IMR-90 (cell line): ENCODE measurements around the gene NUFIP2. TPM values are rescaled to one million over a fixed set of nuclear protein-coding genes. Genes with fewer than 3 reads are reported as not detected.

ENCODE experiments used
- ATAC-seq: fragments of 200-7000 bp; cut with Tn5 transposase; 2 replicates; pipeline ENCODE4 v1.9.1; 2020; ENCODE audit warnings: low read depth, mild to moderate bottlenecking, moderate library complexity
- BruUV-seq: library from RNA; stranded (reverse); fragments of 400-500 nt; replicated peaks from 2 replicates; lab custom pipeline; 2021; lab: Mats Ljungman, UMichigan
- CTCF ChIA-PET: fragments of 300-600 bp; formaldehyde crosslinking; extraction: SDS; loops from one replicate; lab custom pipeline; 2021; ENCODE audit warnings: antibody characterized with exemption; lab: Yijun Ruan, JAX
- POLR2A ChIA-PET: fragments of 300-600 bp; sonication (Branson Sonifier 250); formaldehyde crosslinking; loops from one replicate; lab custom pipeline; 2022; ENCODE audit warnings: antibody characterized with exemption; ENCODE audit not compliant: unreplicated experiment; lab: Charles Lee
- DNase-seq: peaks from one replicate; pipeline ENCODE4 v3.0.0; 2013
- H2AFZ ChIP-seq: replicated peaks from 2 replicates; pipeline ENCODE3; 2013; ENCODE audit warnings: low read length, mild to moderate bottlenecking; ENCODE audit not compliant: poor library complexity
- H2AK5ac ChIP-seq: 2 replicates; pipeline ENCODE4 v1.6.1; 2013; ENCODE audit warnings: low read depth, low read length, inconsistent platforms
- H2AK9ac ChIP-seq: replicated peaks from 2 replicates; pipeline ENCODE3; 2013; ENCODE audit warnings: mild to moderate bottlenecking, low read depth, low read length, moderate library complexity; ENCODE audit not compliant: poor library complexity
- H2BK120ac ChIP-seq: 2 replicates; pipeline ENCODE4 v1.6.1; 2013; ENCODE audit warnings: low read depth, low read length, inconsistent platforms
- H2BK15ac ChIP-seq: 3 replicates; pipeline ENCODE4 v1.6.1; 2013; ENCODE audit warnings: low read depth, low read length, inconsistent platforms
- H2BK20ac ChIP-seq: 2 replicates; pipeline ENCODE4 v1.6.1; 2013; ENCODE audit warnings: low read depth, mild to moderate bottlenecking, inconsistent platforms, low read length, moderate library complexity
- H2BK5ac ChIP-seq: 2 replicates; pipeline ENCODE4 v1.6.1; 2013; ENCODE audit warnings: mild to moderate bottlenecking, low read depth, low read length, inconsistent platforms; ENCODE audit not compliant: poor library complexity, severe bottlenecking
- H3K14ac ChIP-seq: replicated peaks from 2 replicates; pipeline ENCODE4 v1.6.1; 2013; ENCODE audit warnings: low read depth, low read length, inconsistent platforms
- H3K18ac ChIP-seq: 2 replicates; pipeline ENCODE4 v1.6.1; 2013; ENCODE audit warnings: low read depth, low read length, control low read depth
- H3K23ac ChIP-seq: 2 replicates; pipeline ENCODE4 v1.6.1; 2013; ENCODE audit warnings: low read depth, low read length, inconsistent platforms
- H3K27ac ChIP-seq: 2 replicates; pipeline ENCODE4 v1.5.1; 2013; ENCODE audit warnings: mild to moderate bottlenecking, control low read depth, low read length; ENCODE audit not compliant: insufficient read depth
- H3K27me3 ChIP-seq: 2 replicates; pipeline ENCODE4 v1.6.1; 2013; ENCODE audit warnings: low read length; ENCODE audit not compliant: control insufficient read depth, insufficient read depth
- H3K36me3 ChIP-seq: 2 replicates; pipeline ENCODE4 v1.6.1; 2013; ENCODE audit warnings: low read length, mixed read lengths; ENCODE audit not compliant: control insufficient read depth, insufficient read depth
- H3K4ac ChIP-seq: 2 replicates; pipeline ENCODE4 v1.6.1; 2013; ENCODE audit warnings: low read depth, low read length, inconsistent platforms
- H3K4me1 ChIP-seq: 2 replicates; pipeline ENCODE4 v1.6.1; 2013; ENCODE audit warnings: low read length, mixed read lengths; ENCODE audit not compliant: control insufficient read depth, insufficient read depth
- H3K4me2 ChIP-seq: 2 replicates; pipeline ENCODE4 v1.6.1; 2013; ENCODE audit warnings: low read depth, mild to moderate bottlenecking, control low read depth, low read length, moderate library complexity
- H3K4me3 ChIP-seq: 2 replicates; pipeline ENCODE4 v1.5.1; 2013; ENCODE audit warnings: low read depth, mild to moderate bottlenecking, control low read depth, low read length, moderate library complexity; ENCODE audit not compliant: insufficient read depth
- H3K56ac ChIP-seq: 2 replicates; pipeline ENCODE4 v1.6.1; 2013; ENCODE audit warnings: low read length, inconsistent platforms; ENCODE audit not compliant: insufficient read depth; ENCODE audit errors: extremely low read depth
- H3K79me1 ChIP-seq, 2 experiments: 2 replicates each; pipeline ENCODE4 v1.6.1; 2013; ENCODE audit warnings: low read length in 2 of 2, inconsistent platforms in 1 of 2, low read depth in 1 of 2
- H3K9ac ChIP-seq: 2 replicates; pipeline ENCODE4 v1.6.1; 2013; ENCODE audit warnings: low read depth, low read length, control low read depth
- H3K9me1 ChIP-seq: 2 replicates; pipeline ENCODE4 v1.6.1; 2013; ENCODE audit warnings: low read length, inconsistent platforms; ENCODE audit not compliant: insufficient read depth
- H3K9me3 ChIP-seq: 2 replicates; pipeline ENCODE4 v1.6.1; 2013; ENCODE audit warnings: low read length; ENCODE audit not compliant: control insufficient read depth, insufficient read depth
- H4K20me1 ChIP-seq: 2 replicates; pipeline ENCODE4 v1.6.1; 2013; ENCODE audit warnings: low read length, inconsistent platforms; ENCODE audit not compliant: insufficient read depth
- H4K5ac ChIP-seq: 2 replicates; pipeline ENCODE4 v1.6.1; 2013; ENCODE audit warnings: mild to moderate bottlenecking, low read depth, low read length, control low read depth
- H4K8ac ChIP-seq, 2 experiments: 2 replicates each; pipeline ENCODE4 v1.6.1; 2013; ENCODE audit warnings: low read depth in 2 of 2, low read length in 2 of 2, control low read depth in 1 of 2, inconsistent platforms in 1 of 2
- H4K91ac ChIP-seq: 2 replicates; pipeline ENCODE4 v1.6.1; 2013; ENCODE audit warnings: low read depth, low read length, inconsistent platforms; ENCODE audit not compliant: insufficient read depth
- BHLHE40 ChIP-seq: fragments of 150-350 bp; IDR thresholded peaks from 2 replicates; pipeline ENCODE4 v1.6.1; 2016; ENCODE audit warnings: mild to moderate bottlenecking, low read depth, low read length
- CEBPB ChIP-seq: IDR thresholded peaks from 2 replicates; pipeline ENCODE4 v1.6.1; 2012; ENCODE audit warnings: low read depth, low read length, improper control_type of control experiment
- CHD1 ChIP-seq: IDR thresholded peaks from 2 replicates; pipeline ENCODE4 v1.6.1; 2012; ENCODE audit warnings: low read depth, low read length, improper control_type of control experiment
- NFE2L2 ChIP-seq: fragments of 150-350 bp; IDR thresholded peaks from 2 replicates; pipeline ENCODE4 v1.6.1; 2016; ENCODE audit warnings: low read depth, mild to moderate bottlenecking, low read length
- RAD21 ChIP-seq: IDR thresholded peaks from 2 replicates; pipeline ENCODE4 v1.6.1; 2012; ENCODE audit warnings: low read length, improper control_type of control experiment
- WGBS, 2 experiments: methylation state at CpG; one replicate each; pipeline versions ENCODE4 v1.1.5 to v1.1.7; 2013; ENCODE audit warnings: missing lambda C conversion rate in 2 of 2; ENCODE audit not compliant: insufficient read length in 1 of 2; ENCODE audit errors: extremely low coverage in 2 of 2; 5-methylcytosine and 5-hydroxymethylcytosine counted together
- dilution Hi-C: fragments of 300-500 bp; cut with HindIII; formaldehyde crosslinking; loops from one replicate; pipeline ENCODE4 v1.14.3; 2018; ENCODE audit warnings: low sequenced_read_pairs; ENCODE audit not compliant: unreplicated experiment
- in situ Hi-C: fragments of 300-500 bp; cut with MboI; formaldehyde crosslinking; loops from 3 replicates; pipeline ENCODE4 v1.14.3; 2019; ENCODE audit warnings: low sequenced_read_pairs, inconsistent platforms, mixed read lengths
- intact Hi-C: fragments of 100-400 bp; cut with micrococcal nuclease; formaldehyde crosslinking; loops from 2 replicates; pipeline ENCODE4 v1.10.0; 2022
- polyA plus RNA-seq, 3 experiments: library from polyadenylated mRNA; depleted of rRNA; stranded (reverse); fragments of >200 nt; gene quantifications; 2 replicates each; pipeline ENCODE4 v1.2.3, GENCODE V29; 2012; ENCODE audit warnings: low replicate concordance in 1 of 3
- total RNA-seq: library from RNA; depleted of rRNA; stranded (reverse); fragments of >200 nt; gene quantifications from 2 replicates; pipeline ENCODE4 v1.2.3, GENCODE V29; 2012
- TF ChIP-seq, protein P1 (sequence below): conservative IDR thresholded peaks from 2 replicates; pipeline ENCODE4 v1.5.1; 2012; ENCODE audit warnings: mild to moderate bottlenecking, low read depth, low read length, improper control_type of control experiment
- TF ChIP-seq, protein P2 (sequence below): fragments of 150-350 bp; IDR thresholded peaks from 2 replicates; pipeline ENCODE4 v1.6.1; 2017; ENCODE audit warnings: mild to moderate bottlenecking, antibody characterized with exemption, low read length, low read depth

The NUFIP2 gene
- total and polyA plus RNA-seq, 2 of the 4 experiments (the other 2 are of a cell fraction): 8.9 to 25.6 TPM

DNA sequence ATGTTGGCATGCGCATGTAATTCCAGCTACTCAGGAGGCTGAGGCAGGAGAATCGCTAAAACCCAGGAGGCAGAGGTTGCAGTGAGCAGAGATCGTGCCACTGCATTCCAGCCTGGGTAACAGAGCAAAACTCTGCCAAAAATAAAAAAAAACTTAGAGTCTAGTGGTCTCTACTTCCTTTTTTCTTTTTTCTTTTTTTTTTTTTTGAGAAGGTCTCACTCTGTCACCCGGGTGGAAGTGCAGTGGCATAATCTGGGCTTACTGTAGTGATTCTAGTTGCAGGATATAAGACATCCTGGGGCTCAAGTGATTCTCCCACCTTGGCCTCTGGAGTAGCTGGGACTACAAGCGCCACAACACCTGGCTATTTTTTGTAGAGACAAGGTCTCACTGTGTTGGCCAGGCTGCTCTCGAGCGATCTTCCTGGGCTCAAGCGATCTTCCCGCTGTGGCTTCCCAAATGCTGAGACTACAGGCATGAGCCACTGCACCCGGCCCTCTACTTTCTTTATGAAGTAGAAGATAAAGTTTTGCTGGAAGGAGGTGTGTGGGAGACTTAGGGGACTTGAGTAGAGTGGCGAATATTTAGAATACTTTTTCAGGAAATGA is 48.3 kb upstream of the NUFIP2 start:
- Histone ChIP-seq H3K27ac (no peak overlapping the region), H2BK120ac (no peak overlapping the region), H4K5ac (no peak overlapping the region), H4K8ac (no peak overlapping the region), H3K9me1 (no peaks in the 10 kb centered on the region), H3K27me3 (peaks cover 17% of the 10 kb centered on the region), H3K4ac (no peak overlapping the region), H3K79me1 (no peaks in the 10 kb centered on the region), H3K4me2 (no peak overlapping the region), H3K9ac (no peak overlapping the region), H3K18ac (no peak overlapping the region), H3K14ac (no peak overlapping the region), H4K91ac (no peak overlapping the region), H3K36me3 (no peaks in the 10 kb centered on the region), H2AFZ (no peak overlapping the region), H2BK20ac (no peak overlapping the region), H2AK5ac (no peak overlapping the region), H2BK5ac (no peak overlapping the region), H3K4me1 (no peaks in the 10 kb centered on the region), H2BK15ac (no peak overlapping the region), H2AK9ac (no peak overlapping the region), H4K20me1 (no peaks in the 10 kb centered on the region), H3K56ac (no peak overlapping the region), H3K4me3 (no peak overlapping the region), H3K9me3 (no peaks in the 10 kb centered on the region), H3K23ac (no peak overlapping the region)
- intact Hi-C loops: no loop called here
- CTCF ChIA-PET: no interaction called here
- 93% methylated on average over 3 of the region's 11 CpGs; no CpG with 5 or more reads in 1 of the 2 experiments for WGBS, 2 experiments
- dilution Hi-C loops: no loop called here
- ATAC-seq (no peak), DNase-seq (no peak)
- TF ChIP-seq BHLHE40 (no peak), CHD1 (no peak), CEBPB (no peak), RAD21 (no peak), NFE2L2 (no peak)
- TF ChIP-seq, protein P1, sequence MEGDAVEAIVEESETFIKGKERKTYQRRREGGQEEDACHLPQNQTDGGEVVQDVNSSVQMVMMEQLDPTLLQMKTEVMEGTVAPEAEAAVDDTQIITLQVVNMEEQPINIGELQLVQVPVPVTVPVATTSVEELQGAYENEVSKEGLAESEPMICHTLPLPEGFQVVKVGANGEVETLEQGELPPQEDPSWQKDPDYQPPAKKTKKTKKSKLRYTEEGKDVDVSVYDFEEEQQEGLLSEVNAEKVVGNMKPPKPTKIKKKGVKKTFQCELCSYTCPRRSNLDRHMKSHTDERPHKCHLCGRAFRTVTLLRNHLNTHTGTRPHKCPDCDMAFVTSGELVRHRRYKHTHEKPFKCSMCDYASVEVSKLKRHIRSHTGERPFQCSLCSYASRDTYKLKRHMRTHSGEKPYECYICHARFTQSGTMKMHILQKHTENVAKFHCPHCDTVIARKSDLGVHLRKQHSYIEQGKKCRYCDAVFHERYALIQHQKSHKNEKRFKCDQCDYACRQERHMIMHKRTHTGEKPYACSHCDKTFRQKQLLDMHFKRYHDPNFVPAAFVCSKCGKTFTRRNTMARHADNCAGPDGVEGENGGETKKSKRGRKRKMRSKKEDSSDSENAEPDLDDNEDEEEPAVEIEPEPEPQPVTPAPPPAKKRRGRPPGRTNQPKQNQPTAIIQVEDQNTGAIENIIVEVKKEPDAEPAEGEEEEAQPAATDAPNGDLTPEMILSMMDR: no peak
- TF ChIP-seq, protein P2, sequence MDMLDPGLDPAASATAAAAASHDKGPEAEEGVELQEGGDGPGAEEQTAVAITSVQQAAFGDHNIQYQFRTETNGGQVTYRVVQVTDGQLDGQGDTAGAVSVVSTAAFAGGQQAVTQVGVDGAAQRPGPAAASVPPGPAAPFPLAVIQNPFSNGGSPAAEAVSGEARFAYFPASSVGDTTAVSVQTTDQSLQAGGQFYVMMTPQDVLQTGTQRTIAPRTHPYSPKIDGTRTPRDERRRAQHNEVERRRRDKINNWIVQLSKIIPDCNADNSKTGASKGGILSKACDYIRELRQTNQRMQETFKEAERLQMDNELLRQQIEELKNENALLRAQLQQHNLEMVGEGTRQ: no peak
- in situ Hi-C loops: loop anchor here (25.0 kb wide), 1 partner anchor 720 kb away; no protein-coding TSS in a partner anchor
- BruUV-seq: no TSS peak
- POLR2A ChIA-PET: no interaction called here
